ENCODE data around the gene RAB33B.
"Not testable (repeated sequence)": the region's sequence is repeated elsewhere in the genome, so short reads cannot be mapped to it uniquely, and the experiment has no call there.

Gene RAB33B

GRCh38 chr4:139454111-139455045 is at the start of gene RAB33B:
RAB33B (plus strand) TSS chr4:139454121; CDS start chr4:139454196, 75 bp downstream.
- DNase-seq, result peak; percentile 71

- DNase-seq, result no peak
Measured at GRCh38 chr4:139410312-139410711, 43.6 kb upstream of the RAB33B start.

- not testable (repeated sequence) for DNase-seq
Measured at GRCh38 chr4:139414671-139415210, 39.2 kb upstream of the RAB33B start.

GRCh38 chr4:139416073-139416673 is 37.7 kb upstream of the RAB33B start:
- peak; percentile 15 for DNase-seq

GRCh38 chr4:139419388-139419914 is 34.5 kb upstream of the RAB33B start:
- DNase-seq, result peak; percentile 54

GRCh38 chr4:139420652-139421051 is 33.3 kb upstream of the RAB33B start:
- DNase-seq, result no peak

GRCh38 chr4:139436122-139436521 is 17.8 kb upstream of the RAB33B start:
- no peak for DNase-seq

GRCh38 chr4:139438141-139438540 is 15.8 kb upstream of the RAB33B start:
- DNase-seq, result no peak

GRCh38 chr4:139441029-139441428 is 12.9 kb upstream of the RAB33B start:
- no peak for DNase-seq

GRCh38 chr4:139443661-139444060 is 10.3 kb upstream of the RAB33B start:
- no peak for DNase-seq

- DNase-seq, result not testable (repeated sequence)
Measured at GRCh38 chr4:139444881-139445280, 9.0 kb upstream of the RAB33B start.

- DNase-seq, result not testable (repeated sequence)
Measured at GRCh38 chr4:139447078-139447477, 6.8 kb upstream of the RAB33B start.

GRCh38 chr4:139450586-139450985 is 3.3 kb upstream of the RAB33B start:
- no peak for DNase-seq

- no peak for DNase-seq
Measured at GRCh38 chr4:139451997-139452396, 1.9 kb upstream of the RAB33B start.

GRCh38 chr4:139453041-139453370 is 915 bp upstream of the RAB33B start:
- DNase-seq, result peak; percentile 67

GRCh38 chr4:139453371-139454110 is 380 bp upstream of the RAB33B start:
- peak; percentile 88 for DNase-seq

- DNase-seq, result no peak
Measured at GRCh38 chr4:139455126-139455538, 1.2 kb downstream of the RAB33B start.

GRCh38 chr4:139457318-139457717 is 3.4 kb downstream of the RAB33B start:
- DNase-seq, result no peak

GRCh38 chr4:139458543-139458942 is 4.6 kb downstream of the RAB33B start:
- DNase-seq, result no peak

GRCh38 chr4:139458999-139459398 is 5.1 kb downstream of the RAB33B start:
- DNase-seq, result peak; percentile 7

- no peak for DNase-seq
Measured at GRCh38 chr4:139460565-139460964, 6.6 kb downstream of the RAB33B start.

GRCh38 chr4:139461022-139461628 is 7.2 kb downstream of the RAB33B start:
- no peak for DNase-seq

Data from HCEC 1CT (cell line).